ENCODE results near the gene DOCK1.

DNA sequence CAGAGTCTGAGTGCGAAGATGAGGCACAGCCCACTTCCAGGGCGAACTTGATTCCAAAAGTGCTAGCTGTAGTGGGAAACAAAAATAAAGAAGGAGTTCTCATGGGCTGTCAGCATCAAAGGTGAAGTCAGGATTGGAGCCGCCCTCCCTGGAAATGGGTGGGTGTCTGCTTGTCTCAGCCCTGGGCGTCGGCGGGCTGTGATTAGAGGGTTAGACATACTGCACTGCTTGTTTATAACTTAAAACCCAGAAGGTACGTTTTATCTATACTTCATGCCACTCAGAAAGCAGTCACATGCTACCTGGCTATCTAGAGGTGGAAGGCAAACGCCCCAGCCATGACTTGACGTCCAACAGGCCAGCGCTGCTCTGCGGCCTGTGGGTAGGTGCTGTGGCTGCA, 535.1 kb downstream of the DOCK1 start:
- no peak for TF ChIP-seq CTCF (IDR thresholded peaks at IDR 0.05)
- TF ChIP-seq POLR2A (IDR thresholded peaks at IDR 0.05), result no peak

All from breast epithelium (tissue), 3 donors.